Prostate gland (tissue), 2 donors: ENCODE measurements around the gene AQP5.

Experiments used
- CTCF ChIP-seq, 4 experiments: fragments of 200-600 bp in 2 of 4; fragments of 450-650 bp in 2 of 4; sonication (generic) in 2 of 4; IDR thresholded peaks; 1 replicate in 3 of 4; 2 replicates in 1 of 4; pipeline ENCODE4 v1.5.1; 2016 to 2019; ENCODE audit warnings: antibody characterized with exemption in 4 of 4, mild to moderate bottlenecking in 2 of 4, moderate library complexity in 2 of 4
- POLR2A ChIP-seq: fragments of 450-650 bp; IDR thresholded peaks from one replicate; pipeline ENCODE4 v1.6.1; 2016; ENCODE audit warnings: antibody characterized with exemption, mild to moderate bottlenecking

- TF ChIP-seq CTCF (IDR thresholded peaks at IDR 0.05) (no peak), POLR2A (no peak)
Observed at GRCh38 chr12:49979016-49979586, 17.4 kb downstream of the AQP5 start.
